GM18520 (cell line): ENCODE results near the gene USP53.
"Not testable (repeated sequence)": the region's sequence is repeated elsewhere in the genome, so short reads cannot be mapped to it uniquely, and the experiment has no call there.

Experiments
- ATAC-seq: cut with Tn5 transposase; IDR thresholded peaks from one replicate; pipeline ENCODE4 v1.9.1; 2021; ENCODE audit not compliant: unreplicated experiment

Gene USP53

GRCh38 chr4:119227690-119228089 is 15.2 kb downstream of the USP53 start:
- no peak for ATAC-seq

GRCh38 chr4:119228406-119228805 is 15.9 kb downstream of the USP53 start:
- ATAC-seq: no peak

GRCh38 chr4:119229908-119230687 is 17.6 kb downstream of the USP53 start:
- ATAC-seq: no peak

DNA sequence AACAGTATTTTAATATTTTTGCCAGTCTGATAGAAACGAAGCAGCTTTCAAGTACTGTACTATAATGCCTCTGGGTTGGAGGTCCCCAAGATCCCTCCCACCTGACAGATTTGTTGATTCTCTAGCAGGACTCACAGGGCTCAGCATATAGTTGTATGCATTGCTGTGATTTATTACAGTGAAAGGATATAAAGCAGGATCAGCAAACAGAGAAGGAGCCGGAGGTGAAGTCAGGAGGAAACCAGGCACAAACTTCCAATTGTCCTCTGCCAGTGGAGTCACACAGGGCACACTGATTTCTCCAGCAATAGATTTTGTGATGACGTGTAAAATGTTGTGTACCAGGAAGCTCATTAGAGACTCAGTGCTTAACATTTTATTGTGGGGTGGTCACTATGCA is 19.0 kb downstream of the USP53 start:
- no peak for ATAC-seq

- no peak for ATAC-seq
These were observed 19.8 kb downstream of the USP53 start for GRCh38 chr4:119232286-119232685.

- no peak for ATAC-seq
These were observed 20.7 kb downstream of the USP53 start for GRCh38 chr4:119233191-119233590.

GRCh38 chr4:119233750-119234149 is 21.2 kb downstream of the USP53 start:
- ATAC-seq: no peak

DNA sequence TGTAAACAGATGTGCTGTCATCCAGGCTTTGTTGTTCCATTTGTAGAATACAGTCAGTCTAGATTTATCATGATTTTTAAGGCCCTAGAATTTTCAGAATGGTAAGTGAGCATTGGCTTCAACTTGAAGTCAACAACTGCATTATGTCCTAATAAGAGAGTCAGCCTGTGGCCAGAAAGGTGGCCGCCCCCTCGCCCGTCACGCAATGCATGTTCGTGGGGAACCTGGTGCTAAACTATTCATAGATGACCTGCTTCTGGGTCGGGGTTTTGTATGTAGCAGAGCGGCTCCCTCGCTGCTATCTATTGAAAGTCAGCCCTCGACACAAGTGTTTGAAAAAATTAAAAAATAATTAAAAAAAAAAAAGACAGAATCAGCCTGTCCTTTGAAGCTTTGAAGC is 24.7 kb downstream of the USP53 start:
- no peak for ATAC-seq

- ATAC-seq: no peak
These were observed 25.1 kb downstream of the USP53 start for GRCh38 chr4:119237642-119238041.

GRCh38 chr4:119238068-119238722 is 25.7 kb downstream of the USP53 start:
- ATAC-seq: peak; percentile 97

GRCh38 chr4:119240128-119240527 is 27.6 kb downstream of the USP53 start:
- ATAC-seq: no peak

GRCh38 chr4:119240568-119240967 is 28.1 kb downstream of the USP53 start:
- no peak for ATAC-seq

- ATAC-seq: no peak
These were observed 29.9 kb downstream of the USP53 start for GRCh38 chr4:119242417-119242816.

GRCh38 chr4:119243868-119244267 is 31.4 kb downstream of the USP53 start:
- no peak for ATAC-seq

- no peak for ATAC-seq
These were observed 31.8 kb downstream of the USP53 start for GRCh38 chr4:119244344-119244743.

DNA sequence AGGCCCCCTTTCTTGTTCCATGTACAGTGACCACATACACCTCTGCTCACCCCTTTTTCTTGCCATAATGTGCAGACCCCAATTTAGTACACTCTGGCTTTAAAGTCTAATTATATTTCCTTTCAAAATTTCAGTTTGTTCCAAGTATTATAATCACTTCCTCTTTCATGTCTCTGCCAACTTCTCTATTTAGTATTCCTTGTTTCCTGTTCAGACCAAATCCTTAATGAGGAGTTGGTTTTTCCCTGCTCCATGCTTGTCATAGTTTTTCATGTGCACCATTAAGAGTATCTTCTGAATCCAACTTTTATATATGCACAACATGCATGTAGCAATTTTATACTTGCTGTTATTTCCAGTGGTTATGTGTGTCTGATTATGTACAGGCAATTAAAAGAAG is 32.3 kb downstream of the USP53 start:
- ATAC-seq: no peak

DNA sequence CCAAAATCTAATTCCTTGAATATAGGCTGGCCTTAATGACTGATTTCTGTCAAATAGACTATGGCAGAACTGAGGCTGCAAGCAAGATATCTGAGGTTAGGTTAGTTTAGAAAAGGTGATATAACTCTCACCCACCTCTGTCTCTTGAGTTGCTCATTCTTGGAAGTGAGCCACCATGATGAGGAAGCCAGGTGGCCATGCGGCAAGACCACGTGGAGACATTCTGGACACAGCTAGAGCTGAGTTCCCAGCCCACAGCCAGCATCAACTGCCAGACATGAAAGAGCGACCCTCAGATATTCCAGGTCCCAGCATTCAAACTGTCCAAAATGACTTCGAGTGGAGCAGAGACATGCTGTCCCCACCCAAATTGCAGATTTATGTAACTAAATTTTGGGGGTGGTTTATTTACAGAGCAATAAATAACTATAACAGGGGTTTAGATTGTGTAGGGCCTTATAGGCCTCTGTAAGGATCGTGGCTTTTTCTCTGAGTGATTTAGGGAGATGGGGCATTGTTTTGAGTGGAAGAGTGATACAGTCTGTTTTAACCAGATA is 33.7 kb downstream of the USP53 start:
- ATAC-seq: no peak

- ATAC-seq: not testable (repeated sequence)
These were observed 38.5 kb downstream of the USP53 start for GRCh38 chr4:119251037-119251436.

GRCh38 chr4:119255223-119255622 is 42.7 kb downstream of the USP53 start:
- not testable (repeated sequence) for ATAC-seq

DNA sequence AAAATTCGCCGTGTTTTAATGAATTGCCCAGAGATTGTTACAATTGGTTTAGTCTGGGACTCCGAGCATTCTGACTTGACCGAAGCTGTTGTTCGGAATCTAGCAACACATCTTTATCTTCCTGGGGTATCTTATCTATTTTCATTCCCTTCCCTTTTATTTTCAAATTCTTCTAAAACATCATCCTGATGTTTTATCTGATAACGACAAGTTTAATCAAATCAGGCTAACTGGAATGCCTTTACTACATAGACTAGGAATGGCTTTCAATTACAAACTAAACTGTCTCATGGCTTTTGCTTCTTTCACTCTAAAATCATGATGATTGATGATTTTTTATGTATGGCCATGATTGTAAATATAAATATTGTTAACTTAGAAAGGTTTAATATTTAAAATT is 48.0 kb downstream of the USP53 start:
- ATAC-seq: no peak

- ATAC-seq: no peak
These were observed 49.5 kb downstream of the USP53 start for GRCh38 chr4:119261986-119262385.

GRCh38 chr4:119264743-119265142 is 52.2 kb downstream of the USP53 start:
- ATAC-seq: no peak
